ENCODE data around the gene TMBIM6. TPM values are rescaled to one million over a fixed set of nuclear protein-coding genes. Genes with fewer than 3 reads are reported as not detected.

TMBIM6 gene
- total RNA-seq, 1 experiment from 2014 or later, result 600 TPM

DNA sequence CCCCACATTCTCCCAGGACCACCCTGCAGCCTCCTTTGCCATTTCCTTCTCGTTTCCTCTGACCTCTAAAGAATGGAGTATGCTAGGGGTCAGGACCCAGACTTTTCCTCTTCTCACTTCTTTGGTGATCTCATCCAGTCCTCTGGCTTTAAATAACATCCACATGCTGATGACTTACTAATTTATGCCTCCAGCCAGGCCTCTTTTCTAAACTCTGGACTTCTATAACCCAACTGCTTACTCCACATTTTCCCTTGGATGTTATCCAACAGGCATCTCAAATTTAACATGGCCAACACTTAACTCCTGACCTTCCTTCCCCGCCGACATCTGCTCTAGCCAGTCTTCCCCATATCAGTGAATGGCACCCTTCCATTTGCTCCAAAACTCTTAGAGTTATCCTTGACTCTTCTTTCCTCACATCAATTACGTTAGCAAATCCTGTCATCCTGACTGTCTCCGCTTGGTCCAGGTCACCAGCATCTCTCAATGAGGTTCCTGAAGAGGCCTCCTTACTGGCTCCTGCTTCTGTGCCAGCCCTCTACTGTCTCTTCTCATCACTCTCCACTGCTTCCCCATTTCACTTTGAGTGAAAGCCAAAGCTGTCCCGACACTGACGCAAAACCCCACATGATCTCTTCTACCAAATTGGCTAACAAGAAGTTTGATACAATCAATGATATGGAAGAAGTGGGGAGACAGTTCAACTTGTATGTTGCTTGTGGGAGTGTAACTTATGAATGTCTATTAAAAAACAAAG is 42.7 kb downstream of the TMBIM6 start:
- no peak overlapping the region for H3K27ac Mint-ChIP-seq (ENCODE audit: unreplicated experiment)
- TF ChIP-seq, protein P1, sequence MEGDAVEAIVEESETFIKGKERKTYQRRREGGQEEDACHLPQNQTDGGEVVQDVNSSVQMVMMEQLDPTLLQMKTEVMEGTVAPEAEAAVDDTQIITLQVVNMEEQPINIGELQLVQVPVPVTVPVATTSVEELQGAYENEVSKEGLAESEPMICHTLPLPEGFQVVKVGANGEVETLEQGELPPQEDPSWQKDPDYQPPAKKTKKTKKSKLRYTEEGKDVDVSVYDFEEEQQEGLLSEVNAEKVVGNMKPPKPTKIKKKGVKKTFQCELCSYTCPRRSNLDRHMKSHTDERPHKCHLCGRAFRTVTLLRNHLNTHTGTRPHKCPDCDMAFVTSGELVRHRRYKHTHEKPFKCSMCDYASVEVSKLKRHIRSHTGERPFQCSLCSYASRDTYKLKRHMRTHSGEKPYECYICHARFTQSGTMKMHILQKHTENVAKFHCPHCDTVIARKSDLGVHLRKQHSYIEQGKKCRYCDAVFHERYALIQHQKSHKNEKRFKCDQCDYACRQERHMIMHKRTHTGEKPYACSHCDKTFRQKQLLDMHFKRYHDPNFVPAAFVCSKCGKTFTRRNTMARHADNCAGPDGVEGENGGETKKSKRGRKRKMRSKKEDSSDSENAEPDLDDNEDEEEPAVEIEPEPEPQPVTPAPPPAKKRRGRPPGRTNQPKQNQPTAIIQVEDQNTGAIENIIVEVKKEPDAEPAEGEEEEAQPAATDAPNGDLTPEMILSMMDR (IDR thresholded peaks at IDR 0.05; ENCODE audit: unreplicated experiment), result no peak
- no peak for DNase-seq
- H3K4me1 Mint-ChIP-seq (ENCODE audit: low read depth, unreplicated experiment), result no peaks in the 10 kb centered on the region
- peaks cover 3% of the 10 kb centered on the region for H3K9me3 Mint-ChIP-seq (ENCODE audit: low read depth, unreplicated experiment)
- H3K4me3 Mint-ChIP-seq (ENCODE audit: low read depth, unreplicated experiment), result no peak overlapping the region
- CTCF ChIA-PET, result no interaction called here
- H3K36me3 Mint-ChIP-seq (ENCODE audit: insufficient read depth, unreplicated experiment), result no peaks in the 10 kb centered on the region
- intact Hi-C loops (cut with micrococcal nuclease; ENCODE audit: unreplicated experiment), result no loop called here
- no TSS peak for BruUV-seq (replicated peaks)
- peaks cover 26% of the 10 kb centered on the region for H3K27me3 Mint-ChIP-seq (ENCODE audit: unreplicated experiment)

DNA sequence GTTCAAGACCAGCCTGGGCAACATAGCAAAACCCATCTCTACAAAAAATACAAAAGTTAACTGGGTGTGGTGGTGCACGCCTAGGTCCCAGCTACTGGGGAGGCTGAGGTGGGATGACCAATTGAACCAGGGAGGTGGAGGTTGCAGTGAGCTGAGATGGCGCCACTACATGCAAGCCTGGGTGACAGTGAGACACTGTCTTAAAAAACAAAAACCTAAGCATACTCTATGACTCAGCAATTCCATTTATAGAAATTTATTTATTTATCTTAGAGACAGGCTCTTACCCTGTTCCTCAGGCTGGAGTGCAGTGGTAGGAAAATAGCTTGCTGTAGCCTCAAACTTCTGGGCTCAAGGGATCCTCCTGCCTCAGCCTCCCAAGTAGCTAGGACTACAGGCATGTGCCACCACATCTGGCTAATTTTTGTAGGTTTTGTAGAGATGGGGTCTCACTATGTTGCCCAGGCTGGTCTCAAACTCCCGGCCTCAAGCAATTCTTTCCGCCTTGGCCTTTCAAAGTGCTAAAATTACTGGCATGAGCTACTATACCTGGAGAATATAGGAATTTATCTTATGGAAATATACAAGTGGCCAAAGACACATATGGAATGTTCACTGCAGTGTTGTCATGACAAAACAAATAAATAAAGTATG is 43.5 kb downstream of the TMBIM6 start:
- DNase-seq, result no peak
- Mint-ChIP-seq H3K36me3 (ENCODE audit: insufficient read depth, unreplicated experiment) (no peaks in the 10 kb centered on the region), H3K9me3 (ENCODE audit: low read depth, unreplicated experiment) (peaks cover 3% of the 10 kb centered on the region), H3K27me3 (ENCODE audit: unreplicated experiment) (peaks cover 18% of the 10 kb centered on the region), H3K4me3 (ENCODE audit: low read depth, unreplicated experiment) (no peak overlapping the region), H3K4me1 (ENCODE audit: low read depth, unreplicated experiment) (no peaks in the 10 kb centered on the region), H3K27ac (ENCODE audit: unreplicated experiment) (no peak overlapping the region)
- TF ChIP-seq, protein P1 (IDR thresholded peaks at IDR 0.05; ENCODE audit: unreplicated experiment), result no peak
- CTCF ChIA-PET, result interaction anchor here (1.1 kb wide), 1 partner anchor 58 kb away, joined by 3 read pairs; the partner anchor contains the start of gene BCDIN3D
- intact Hi-C loops (cut with micrococcal nuclease; ENCODE audit: unreplicated experiment), result no loop called here
- no TSS peak for BruUV-seq (replicated peaks)

DNA sequence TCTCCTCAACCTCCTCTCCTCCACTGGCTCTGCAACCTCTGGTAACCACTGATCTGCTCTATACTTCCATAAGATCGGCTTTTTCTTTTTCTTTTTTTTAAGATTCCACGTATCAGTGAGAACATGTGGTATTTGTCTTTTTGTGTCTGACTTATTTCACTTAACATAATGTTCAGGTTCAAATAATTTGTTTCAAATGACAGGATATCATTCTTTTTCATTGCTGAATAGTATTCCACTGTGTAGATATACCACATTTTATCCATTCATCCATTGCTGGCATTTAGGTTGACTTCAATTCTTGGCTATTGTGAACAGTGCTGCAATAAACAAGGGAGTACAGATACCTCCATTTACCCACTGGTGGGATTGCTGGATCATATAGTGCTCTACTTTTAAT is 46.3 kb downstream of the TMBIM6 start:
- intact Hi-C loops (cut with micrococcal nuclease; ENCODE audit: unreplicated experiment), result no loop called here
- no TSS peak for BruUV-seq (replicated peaks)

DNA sequence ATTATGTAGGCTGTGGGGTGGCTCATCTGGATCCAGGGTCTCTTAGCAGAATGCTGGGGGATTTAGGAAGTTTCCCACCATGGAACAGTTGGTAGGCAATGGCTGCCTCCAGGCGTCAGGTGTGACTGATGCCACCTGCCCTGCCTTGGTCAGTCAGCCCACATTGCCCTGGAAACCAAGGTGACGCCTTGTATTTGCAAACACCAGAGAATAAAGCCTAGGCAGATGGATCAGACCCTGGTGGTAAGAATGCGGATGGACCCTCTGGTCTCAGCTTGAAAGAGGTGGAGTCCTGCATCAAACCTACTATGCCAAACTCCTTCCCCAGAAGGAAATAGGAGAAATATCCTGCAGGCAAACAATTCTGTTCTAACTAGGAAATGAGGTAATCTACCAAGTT is 48.6 kb downstream of the TMBIM6 start:
- H3K27ac Mint-ChIP-seq (ENCODE audit: unreplicated experiment), result no peak overlapping the region

More for the DNA sequence above, 46.3 kb downstream of the TMBIM6 start:
- TF ChIP-seq, protein P1 (IDR thresholded peaks at IDR 0.05; ENCODE audit: unreplicated experiment), result no peak
- Mint-ChIP-seq H3K36me3 (ENCODE audit: insufficient read depth, unreplicated experiment) (no peaks in the 10 kb centered on the region), H3K9me3 (ENCODE audit: low read depth, unreplicated experiment) (peaks cover 3% of the 10 kb centered on the region), H3K27me3 (ENCODE audit: unreplicated experiment) (no peaks in the 10 kb centered on the region), H3K4me3 (ENCODE audit: low read depth, unreplicated experiment) (no peak overlapping the region), H3K27ac (ENCODE audit: unreplicated experiment) (peak overlapping the region; percentile 67), H3K4me1 (ENCODE audit: low read depth, unreplicated experiment) (no peaks in the 10 kb centered on the region)
- no peak for DNase-seq
- CTCF ChIA-PET, result interaction anchor here (1.2 kb wide), 1 partner anchor 52 kb away, joined by 4 read pairs; no protein-coding TSS in a partner anchor

More for the DNA sequence above, 48.6 kb downstream of the TMBIM6 start:
- no peaks in the 10 kb centered on the region for H3K4me1 Mint-ChIP-seq (ENCODE audit: low read depth, unreplicated experiment)
- no peaks in the 10 kb centered on the region for H3K36me3 Mint-ChIP-seq (ENCODE audit: insufficient read depth, unreplicated experiment)
- no peak overlapping the region for H3K4me3 Mint-ChIP-seq (ENCODE audit: low read depth, unreplicated experiment)
- BruUV-seq (replicated peaks), result no TSS peak
- peaks cover 3% of the 10 kb centered on the region for H3K9me3 Mint-ChIP-seq (ENCODE audit: low read depth, unreplicated experiment)
- H3K27me3 Mint-ChIP-seq (ENCODE audit: unreplicated experiment), result no peaks in the 10 kb centered on the region
- intact Hi-C loops (cut with micrococcal nuclease; ENCODE audit: unreplicated experiment), result no loop called here
- TF ChIP-seq, protein P1 (IDR thresholded peaks at IDR 0.05; ENCODE audit: unreplicated experiment), result no peak
- CTCF ChIA-PET, result interaction anchor here (0.7 kb wide), 1 partner anchor 155 kb away, joined by 7 read pairs; no protein-coding TSS in a partner anchor
- no peak for DNase-seq

Measured in Calu3 (cell line).